ENCODE data around the gene ZNF740. TPM values are rescaled to one million over a fixed set of nuclear protein-coding genes. Genes with fewer than 3 reads are reported as not detected.
A peak's percentile ranks its signal among the peaks of the same experiment; 100 is the strongest.

ZNF740 gene
- total and polyA plus RNA-seq, 2 experiments from 2014 or later = 3.9 to 6.5 TPM

GRCh38 chr12:53170876-53171724 is 9.4 kb upstream of the ZNF740 start:
- Histone ChIP-seq H3K79me2 (ENCODE audit: insufficient read depth) (no peaks in the 10 kb centered on the region), H3K27ac (no peak overlapping the region), H3K27me3 (replicated peaks; ENCODE audit: insufficient read depth) (no peaks in the 10 kb centered on the region), H3F3A (ENCODE audit: insufficient read depth) (peaks cover 33% of the 10 kb centered on the region), H3K9me3 (ENCODE audit: low read depth) (no peaks in the 10 kb centered on the region), H3K4me2 (ENCODE audit: unreplicated experiment) (no peak overlapping the region), H3K36me3 (ENCODE audit: low read depth) (no peaks in the 10 kb centered on the region), H3K9me2 (ENCODE audit: insufficient read depth) (no peaks in the 10 kb centered on the region), H3K4me1 (ENCODE audit: insufficient read depth) (peaks cover 42% of the 10 kb centered on the region), H4K20me1 (ENCODE audit: insufficient read depth) (no peaks in the 10 kb centered on the region), H3K4me3 (no peak overlapping the region), H2AFZ (no peak overlapping the region), H3K9ac (no peak overlapping the region)
- TF ChIP-seq EZH2 (IDR thresholded peaks at IDR 0.05; ENCODE audit: insufficient read depth, poor library complexity, severe bottlenecking) = no peak
- TF ChIP-seq EZH2phosphoT487 (IDR thresholded peaks at IDR 0.05; ENCODE audit: insufficient read depth, low read depth) = no peak
- WGBS, 2 experiments (ENCODE audit: low coverage in 1 of 2, low lambda C conversion rate in 2 of 2, missing lambda C conversion rate in 2 of 2) = 81 to 87% methylated on average over 14 of the region's 14 CpGs
- in situ Hi-C loops (cut with MboI) = no loop called here
- no peak for DNase-seq

- TF ChIP-seq EZH2 (IDR thresholded peaks at IDR 0.05; ENCODE audit: insufficient read depth, poor library complexity, severe bottlenecking) (no peak), EZH2phosphoT487 (IDR thresholded peaks at IDR 0.05; ENCODE audit: insufficient read depth, low read depth) (no peak)
- 60 to 62% methylated on average over 10 of the region's 10 CpGs for WGBS, 2 experiments (ENCODE audit: low coverage in 1 of 2, low lambda C conversion rate in 2 of 2, missing lambda C conversion rate in 2 of 2)
- Histone ChIP-seq H3F3A (ENCODE audit: insufficient read depth) (peaks cover 33% of the 10 kb centered on the region), H3K4me3 (no peak overlapping the region), H3K27me3 (replicated peaks; ENCODE audit: insufficient read depth) (no peaks in the 10 kb centered on the region), H3K4me2 (ENCODE audit: unreplicated experiment) (peak overlapping the region; percentile 30), H4K20me1 (ENCODE audit: insufficient read depth) (no peaks in the 10 kb centered on the region), H3K36me3 (ENCODE audit: low read depth) (no peaks in the 10 kb centered on the region), H2AFZ (no peak overlapping the region; the same call in 1 of the 2 replicates), H3K4me1 (ENCODE audit: insufficient read depth) (peaks cover 42% of the 10 kb centered on the region), H3K9me3 (ENCODE audit: low read depth) (no peaks in the 10 kb centered on the region), H3K9ac (no peak overlapping the region), H3K27ac (0 out of 2 replicates have a peak overlapping the region, but pooled peaks have one; percentile 11), H3K79me2 (ENCODE audit: insufficient read depth) (no peaks in the 10 kb centered on the region; the same call in 1 of the 2 replicates), H3K9me2 (ENCODE audit: insufficient read depth) (no peaks in the 10 kb centered on the region)
- in situ Hi-C loops (cut with MboI) = no loop called here
- DNase-seq = no peak
Observed at GRCh38 chr12:53171725-53172329, 8.7 kb upstream of the ZNF740 start.

- DNase-seq = peak; percentile 91
- H3K36me3 ChIP-seq (ENCODE audit: low read depth) = no peaks in the 10 kb centered on the region
- no peaks in the 10 kb centered on the region for H3K9me3 ChIP-seq (ENCODE audit: low read depth)
- H3K27me3 ChIP-seq (replicated peaks; ENCODE audit: insufficient read depth) = no peaks in the 10 kb centered on the region
- peaks cover 4% of the 10 kb centered on the region for H3K79me2 ChIP-seq (ENCODE audit: insufficient read depth)
- H3F3A ChIP-seq (ENCODE audit: insufficient read depth) = peaks cover 33% of the 10 kb centered on the region
- H3K4me1 ChIP-seq (ENCODE audit: insufficient read depth) = peaks cover 42% of the 10 kb centered on the region
- H3K4me3 ChIP-seq = no peak overlapping the region
- peak overlapping the region; percentile 30 for H3K4me2 ChIP-seq (ENCODE audit: unreplicated experiment)
- TF ChIP-seq EZH2 (IDR thresholded peaks at IDR 0.05; ENCODE audit: insufficient read depth, poor library complexity, severe bottlenecking) = no peak
- TF ChIP-seq EZH2phosphoT487 (IDR thresholded peaks at IDR 0.05; ENCODE audit: insufficient read depth, low read depth) = no peak
- no peaks in the 10 kb centered on the region for H4K20me1 ChIP-seq (ENCODE audit: insufficient read depth)
- in situ Hi-C loops (cut with MboI) = no loop called here
- peak overlapping the region; percentile 61 for H2AFZ ChIP-seq
- H3K27ac ChIP-seq = peak overlapping the region; percentile 61
- WGBS, 2 experiments (ENCODE audit: low coverage in 1 of 2, low lambda C conversion rate in 2 of 2, missing lambda C conversion rate in 2 of 2) = 56 to 67% methylated on average over 11 of the region's 11 CpGs
- no peaks in the 10 kb centered on the region for H3K9me2 ChIP-seq (ENCODE audit: insufficient read depth)
- peak overlapping the region; percentile 15; the same call in 1 of the 2 replicates for H3K9ac ChIP-seq
Observed at GRCh38 chr12:53172352-53172751, 8.2 kb upstream of the ZNF740 start.

GRCh38 chr12:53173085-53173715 is 7.3 kb upstream of the ZNF740 start:
- DNase-seq = peak; percentile 81
- Histone ChIP-seq H3K27me3 (replicated peaks; ENCODE audit: insufficient read depth) (no peaks in the 10 kb centered on the region), H3K79me2 (ENCODE audit: insufficient read depth) (peaks cover 12% of the 10 kb centered on the region), H3K4me2 (ENCODE audit: unreplicated experiment) (peak overlapping the region; percentile 2), H3K9ac (peak overlapping the region; percentile 15; the same call in 1 of the 2 replicates), H3K9me3 (ENCODE audit: low read depth) (no peaks in the 10 kb centered on the region), H3F3A (ENCODE audit: insufficient read depth) (peaks cover 33% of the 10 kb centered on the region), H3K36me3 (ENCODE audit: low read depth) (no peaks in the 10 kb centered on the region), H3K4me3 (peak overlapping the region; percentile 24; the same call in 1 of the 2 replicates), H4K20me1 (ENCODE audit: insufficient read depth) (no peaks in the 10 kb centered on the region), H3K9me2 (ENCODE audit: insufficient read depth) (no peaks in the 10 kb centered on the region), H3K4me1 (ENCODE audit: insufficient read depth) (peaks cover 42% of the 10 kb centered on the region), H2AFZ (peak overlapping the region; percentile 61), H3K27ac (peak overlapping the region; percentile 61)
- TF ChIP-seq EZH2 (IDR thresholded peaks at IDR 0.05; ENCODE audit: insufficient read depth, poor library complexity, severe bottlenecking) = no peak
- no peak for TF ChIP-seq EZH2phosphoT487 (IDR thresholded peaks at IDR 0.05; ENCODE audit: insufficient read depth, low read depth)
- in situ Hi-C loops (cut with MboI) = no loop called here
- WGBS, 2 experiments (ENCODE audit: low coverage in 1 of 2, low lambda C conversion rate in 2 of 2, missing lambda C conversion rate in 2 of 2) = 66 to 73% methylated on average over 10 of the region's 10 CpGs

Data from GM23248 (cell line).